Hematopoietic multipotent progenitor cell (in vitro differentiated cells): ENCODE data around the gene CTNNA3. TPM values are rescaled to one million over a fixed set of nuclear protein-coding genes. Genes with fewer than 3 reads are reported as not detected.
"Not testable (repeated sequence)": the region's sequence is repeated elsewhere in the genome, so short reads cannot be mapped to it uniquely, and the experiment has no call there.

Experiments used
- DNase-seq, 3 donors: peaks; one replicate each; pipeline ENCODE4 v3.0.0-alpha.2; 2011 to 2015; ENCODE audit warnings: low read depth in 2 of 3, low spot score in 2 of 3
- total RNA-seq: library from RNA; depleted of rRNA; stranded (reverse); fragments of >200 nt; gene quantifications from one replicate; pipeline ENCODE4 v1.2.3, GENCODE V29; 2012

Gene CTNNA3
- total RNA-seq, 1 donor, result under 0.01 TPM

DNA sequence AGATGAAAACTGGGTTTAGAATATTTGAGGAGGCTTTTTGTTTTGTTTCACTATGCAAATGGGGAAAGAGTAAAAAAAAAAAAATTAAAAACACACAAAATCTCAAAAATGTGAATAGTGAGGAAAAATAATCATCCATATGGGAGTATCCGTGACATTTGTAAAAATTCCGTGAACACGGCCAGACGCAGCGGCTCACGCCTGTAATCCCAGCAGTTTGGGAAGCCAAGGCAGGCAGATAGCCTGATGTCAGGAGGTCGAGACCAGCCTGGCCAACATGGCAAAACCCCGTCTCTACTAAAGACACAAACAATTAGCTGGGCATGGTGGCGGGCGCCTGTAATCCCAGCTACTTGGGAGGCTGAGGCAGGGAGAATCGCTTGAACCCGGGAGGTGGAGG lies 1342.2 kb downstream of the CTNNA3 start:
- not testable (repeated sequence) for DNase-seq

- no peak for DNase-seq
These were observed 1342.6 kb downstream of the CTNNA3 start for GRCh38 chr10:66353422-66353821.

- no peak for DNase-seq
These were observed 1345.2 kb downstream of the CTNNA3 start for GRCh38 chr10:66350622-66351399.

GRCh38 chr10:66349726-66350125 lies 1346.3 kb downstream of the CTNNA3 start:
- no peak for DNase-seq

- no peak for DNase-seq
These were observed 1346.9 kb downstream of the CTNNA3 start for GRCh38 chr10:66349076-66349475.

- DNase-seq, result no peak
These were observed 1358.8 kb downstream of the CTNNA3 start for GRCh38 chr10:66337211-66337610.

DNA sequence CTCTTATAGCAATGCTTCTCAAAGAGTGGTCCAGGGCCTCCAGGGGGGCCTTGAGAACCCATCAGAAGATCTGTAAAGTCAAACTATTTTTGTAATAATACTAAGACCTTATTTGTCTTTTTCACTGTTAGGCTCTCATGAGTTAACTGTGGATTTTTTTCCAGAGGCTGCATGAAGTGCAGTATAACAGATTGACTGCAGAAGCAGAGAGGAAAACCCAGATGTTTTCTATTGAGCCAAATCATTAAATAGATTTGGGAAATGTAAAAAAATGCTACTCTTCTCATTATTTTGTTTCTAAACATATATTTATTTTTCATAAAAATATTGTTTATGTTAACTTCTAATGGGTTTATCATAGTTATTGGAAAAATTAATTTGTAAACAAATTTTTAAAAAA lies 1359.2 kb downstream of the CTNNA3 start:
- DNase-seq, result no peak

GRCh38 chr10:66335753-66336152 lies 1360.2 kb downstream of the CTNNA3 start:
- not testable (repeated sequence) for DNase-seq

DNA sequence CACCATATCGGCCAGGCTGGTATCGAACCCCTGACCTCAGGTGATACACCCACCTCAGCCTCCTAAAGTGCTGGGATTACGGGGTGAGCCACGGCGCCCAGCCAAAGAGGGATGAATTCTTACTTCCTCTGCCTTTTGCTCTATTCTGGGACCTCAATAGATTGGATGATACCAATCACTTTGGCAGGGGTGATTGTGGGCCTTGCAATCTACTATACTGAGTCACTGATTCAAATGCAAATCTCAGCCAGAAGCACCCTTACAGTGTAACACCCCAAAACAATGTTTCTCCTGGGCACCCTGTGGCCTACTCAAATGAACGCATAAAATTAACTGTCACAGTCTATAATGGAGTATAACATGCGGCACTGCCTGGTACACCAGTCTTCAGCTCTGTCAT lies 1366.8 kb downstream of the CTNNA3 start:
- DNase-seq, result no peak

GRCh38 chr10:66326876-66327275 lies 1369.1 kb downstream of the CTNNA3 start:
- DNase-seq, result no peak

GRCh38 chr10:66322777-66323176 lies 1373.2 kb downstream of the CTNNA3 start:
- DNase-seq, result no peak

GRCh38 chr10:66321723-66322665 lies 1374.0 kb downstream of the CTNNA3 start:
- no peak for DNase-seq

- no peak for DNase-seq
These were observed 1377.2 kb downstream of the CTNNA3 start for GRCh38 chr10:66318761-66319160.

- no peak for DNase-seq
These were observed 1388.2 kb downstream of the CTNNA3 start for GRCh38 chr10:66307826-66308225.

- DNase-seq, result no peak
These were observed 1394.9 kb downstream of the CTNNA3 start for GRCh38 chr10:66301078-66301477.

DNA sequence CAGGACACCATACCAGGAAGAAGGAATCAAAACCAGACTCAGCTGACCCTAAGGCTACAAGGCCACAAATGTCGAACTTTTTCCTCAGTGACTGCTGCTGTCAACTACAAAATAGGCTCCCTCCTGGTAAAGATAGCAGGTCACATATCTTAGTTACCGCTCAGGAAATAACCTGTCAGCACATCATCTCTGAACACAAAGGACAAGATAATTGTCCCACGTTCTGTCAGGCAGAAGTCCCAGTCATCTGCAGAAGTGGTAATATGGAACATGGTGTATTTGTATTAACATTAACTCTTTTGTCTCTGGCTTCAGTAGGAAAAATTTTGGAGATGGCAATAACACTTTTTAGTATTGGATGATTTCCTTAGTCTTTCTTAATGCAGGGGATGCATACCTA lies 1400.4 kb downstream of the CTNNA3 start:
- no peak for DNase-seq

DNA sequence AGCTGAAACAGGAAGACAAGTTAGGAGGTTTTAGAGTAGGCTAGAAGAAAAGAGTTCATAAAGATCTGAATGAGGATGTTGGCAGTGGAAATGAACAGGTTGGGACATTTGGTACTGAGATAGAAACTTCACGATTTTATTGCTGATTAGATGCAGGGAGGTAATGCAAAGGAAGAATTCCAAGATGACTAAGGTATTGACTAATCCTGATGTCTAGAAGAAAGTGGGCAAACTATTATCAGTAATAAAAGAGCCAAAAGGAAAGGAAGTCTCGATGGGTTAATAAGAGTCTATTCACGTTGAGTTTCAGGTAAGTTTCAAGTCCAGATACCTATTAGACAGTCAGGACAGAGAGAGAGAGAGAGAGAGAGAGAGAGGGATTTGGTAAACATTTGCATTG lies 1401.5 kb downstream of the CTNNA3 start:
- no peak for DNase-seq

GRCh38 chr10:66292922-66293321 lies 1403.1 kb downstream of the CTNNA3 start:
- no peak for DNase-seq

GRCh38 chr10:66292456-66292855 lies 1403.5 kb downstream of the CTNNA3 start:
- DNase-seq, result no peak

DNA sequence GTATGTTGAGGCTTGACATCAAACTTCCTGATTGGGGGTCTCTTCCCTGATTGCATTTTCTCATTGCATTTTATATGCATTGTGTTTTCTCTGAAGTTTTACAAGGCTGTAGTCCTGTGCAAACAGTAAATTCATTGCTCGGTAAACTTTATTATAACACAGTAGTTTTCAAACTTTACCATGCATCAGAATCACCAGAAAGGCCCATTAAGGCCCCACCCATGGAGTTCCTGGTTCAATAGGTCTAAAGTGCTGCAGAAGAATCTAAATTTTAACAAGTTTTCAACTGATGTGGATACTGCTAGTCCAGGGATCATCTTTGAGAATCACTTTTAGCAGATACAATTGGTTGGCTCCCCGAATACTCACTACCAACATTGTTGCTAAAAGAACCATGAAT lies 1404.9 kb downstream of the CTNNA3 start:
- DNase-seq, result no peak

GRCh38 chr10:66284621-66285020 lies 1411.4 kb downstream of the CTNNA3 start:
- DNase-seq, result no peak
